CD4-positive, alpha-beta T cell treated with Interleukin-6 at 100 ng/mL for 8 hours (primary cell): ENCODE results near the gene INTS13.
"Not testable (repeated sequence)": the region's sequence is repeated elsewhere in the genome, so short reads cannot be mapped to it uniquely, and the experiment has no call there.

Experiments
- DNase-seq: peaks from one replicate; pipeline ENCODE4 v3.0.0-alpha.2; 2020; ENCODE audit warnings: mixed read lengths, low spot score

The INTS13 gene

DNA sequence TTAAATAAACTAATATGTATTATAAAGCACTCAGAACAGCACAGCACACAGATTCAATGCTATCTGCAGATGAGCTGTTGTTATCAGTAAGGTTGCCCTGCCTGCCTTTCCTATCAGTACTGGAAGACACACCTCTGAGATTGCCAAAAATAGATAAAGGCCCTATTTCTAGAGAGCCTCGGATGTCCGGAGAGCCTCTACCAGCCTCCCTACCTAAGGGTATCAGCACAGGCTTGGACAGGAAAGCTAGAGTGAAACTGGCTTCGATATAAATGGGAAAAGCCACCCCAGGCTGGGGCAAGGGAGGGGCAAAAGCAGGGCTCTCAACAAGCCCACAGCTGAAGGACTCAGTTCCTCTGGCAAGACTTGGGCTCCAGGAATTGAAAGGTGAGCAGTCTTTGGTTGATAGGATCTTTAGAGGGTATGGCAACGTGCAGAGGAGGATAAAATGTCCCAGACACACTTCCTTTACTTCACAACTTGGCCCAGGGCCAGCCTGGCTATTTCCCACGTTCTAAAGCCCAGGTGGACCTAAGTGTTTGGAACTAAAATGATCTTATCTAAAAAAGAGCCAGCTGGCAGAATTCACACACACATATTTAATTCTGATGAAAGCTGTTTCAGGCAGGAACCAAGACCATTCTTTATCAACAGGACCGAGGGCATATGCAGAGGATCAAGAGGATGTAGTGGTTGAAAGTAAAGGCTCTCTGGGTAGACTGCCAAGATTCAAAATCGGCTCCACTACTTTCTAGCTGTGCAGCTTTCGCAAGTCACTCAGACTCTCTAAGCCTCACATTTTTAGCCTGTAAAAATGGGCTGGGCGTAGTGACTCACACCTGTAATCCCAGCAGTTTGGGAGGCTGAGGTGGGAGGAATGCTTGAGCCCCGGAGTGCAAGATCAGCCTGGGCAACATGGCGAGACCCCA, 67.0 kb downstream of the INTS13 start:
- DNase-seq: no peak

DNA sequence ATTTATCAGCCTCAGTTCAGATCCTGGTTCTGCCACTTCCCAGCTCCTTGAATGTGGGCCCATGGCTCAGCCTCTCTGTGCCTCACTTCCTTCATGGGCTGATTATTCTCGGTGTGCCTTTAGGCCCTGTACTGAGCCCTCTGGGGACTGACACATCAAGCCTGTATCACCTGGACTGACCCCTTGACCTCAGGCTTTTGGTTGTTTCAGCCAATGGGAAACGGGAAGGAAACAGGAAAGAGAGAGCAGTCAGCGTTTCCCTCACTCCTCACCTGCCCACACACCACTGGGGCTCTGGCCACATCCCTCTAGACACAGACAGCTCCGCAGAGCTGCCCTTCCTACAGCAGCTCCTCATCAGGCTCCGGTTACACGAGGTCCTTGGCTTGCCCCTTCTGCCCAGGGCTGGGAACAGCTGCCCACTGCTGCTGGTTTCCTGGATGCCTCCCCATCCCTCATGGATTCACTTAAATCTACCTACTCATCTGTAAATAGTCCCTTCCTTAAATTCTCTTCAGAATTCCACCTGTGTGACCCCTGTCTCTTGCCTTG, 67.8 kb downstream of the INTS13 start:
- DNase-seq: no peak

DNA sequence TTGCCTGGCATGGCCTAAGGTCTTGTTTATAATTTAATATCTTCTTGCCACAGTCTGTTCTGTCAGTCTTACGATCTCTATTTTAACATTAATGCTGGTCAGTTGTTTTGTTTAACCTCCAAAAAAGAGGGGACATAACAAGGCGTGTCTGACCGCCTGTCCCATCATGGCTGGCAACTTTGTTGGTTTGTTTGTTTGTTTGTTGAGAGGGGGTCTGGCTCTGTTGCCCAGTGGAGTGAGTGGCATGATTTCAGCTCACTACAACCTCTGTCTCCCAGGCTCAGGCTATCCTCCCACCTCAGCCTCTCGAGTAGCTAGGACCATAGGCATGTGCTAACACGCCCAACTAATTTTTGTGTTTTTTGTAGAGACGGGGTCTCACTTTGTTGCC, 68.7 kb downstream of the INTS13 start:
- DNase-seq: no peak

DNA sequence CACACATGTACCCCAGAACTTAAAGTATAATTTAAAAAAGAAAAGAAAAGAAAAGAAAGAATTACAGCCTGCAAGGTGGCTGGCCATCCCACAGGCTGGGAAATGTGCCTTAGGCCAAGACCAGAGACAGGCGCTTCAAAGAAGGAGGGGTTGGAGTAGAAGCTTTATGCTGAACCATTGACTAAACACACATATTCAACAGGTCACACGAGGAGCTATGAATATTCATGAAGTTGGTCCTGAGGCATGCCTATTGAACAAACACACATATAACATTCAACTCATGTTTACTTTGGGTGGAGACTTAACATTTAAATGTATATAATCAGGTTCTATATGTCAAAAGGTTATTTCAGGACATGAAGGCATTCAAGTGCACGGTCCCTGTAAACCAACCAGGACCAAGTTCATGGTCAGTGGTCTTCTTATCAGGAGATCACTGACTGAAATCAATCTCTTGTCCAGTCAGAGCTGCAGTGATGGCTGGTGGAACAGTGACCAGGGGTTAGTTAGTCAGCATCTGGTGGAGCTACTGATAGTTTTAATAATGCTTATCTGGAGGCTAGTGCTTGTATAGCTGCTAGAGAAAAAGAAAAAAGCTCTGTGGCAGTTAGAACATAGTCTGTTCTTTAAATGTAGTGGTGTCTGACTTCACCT, 69.2 kb downstream of the INTS13 start:
- no peak for DNase-seq

DNA sequence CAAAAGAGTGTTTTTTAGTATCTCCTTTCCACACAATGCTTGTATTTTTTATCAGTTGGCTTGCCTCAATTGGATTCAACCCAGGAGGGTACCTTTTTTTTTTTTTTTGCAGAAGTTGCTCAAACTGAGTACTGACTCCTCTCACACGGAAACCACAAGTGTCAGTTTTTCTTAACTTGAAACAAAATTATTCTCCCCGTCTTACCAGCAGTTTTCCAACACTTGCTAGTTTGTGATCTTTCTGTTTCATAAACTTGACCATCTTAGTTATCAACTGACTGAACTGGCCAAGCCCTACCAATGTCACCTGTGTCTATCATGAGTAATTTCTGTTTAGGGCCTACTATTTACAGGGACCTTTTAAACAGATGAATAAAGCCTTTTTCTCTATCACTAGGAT, 70.7 kb downstream of the INTS13 start:
- DNase-seq: no peak

DNA sequence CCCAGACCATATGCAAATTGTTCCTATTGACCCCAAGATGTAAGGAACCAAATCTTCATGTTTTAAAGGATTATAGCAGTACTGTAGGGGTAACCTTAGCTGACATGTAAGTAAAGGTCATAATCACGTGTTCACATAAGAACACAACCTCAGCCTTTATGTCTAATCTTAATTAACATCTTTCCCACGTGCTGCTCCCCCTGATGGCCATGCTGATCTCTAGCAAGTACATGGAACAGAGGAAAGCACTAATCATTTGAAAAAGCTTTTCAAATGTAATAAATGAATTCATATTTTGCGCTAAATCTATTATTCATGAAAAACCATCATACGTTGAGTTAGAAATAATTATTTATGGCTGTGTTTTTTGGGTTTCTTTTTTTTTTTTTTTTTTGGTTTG, 74.3 kb downstream of the INTS13 start:
- DNase-seq: no peak

DNA sequence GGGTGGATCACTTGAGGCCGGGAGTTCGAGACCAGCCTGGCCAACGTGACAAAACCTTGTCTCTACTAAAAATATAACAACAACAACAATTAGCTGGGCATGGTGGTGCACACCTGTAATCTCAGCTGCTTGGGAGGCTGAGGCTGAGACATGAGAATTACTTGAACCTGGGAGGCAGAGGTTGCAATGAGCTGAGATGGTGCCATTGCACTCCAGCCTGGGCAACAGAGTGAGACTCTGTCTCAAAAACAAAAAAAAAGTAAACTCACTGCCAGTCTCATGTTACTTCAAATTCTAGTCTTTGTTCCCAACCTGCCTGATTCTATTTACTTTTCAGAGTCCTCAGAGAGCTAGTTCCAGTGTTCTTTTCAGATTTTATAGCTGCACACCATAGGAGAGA, 75.0 kb downstream of the INTS13 start:
- DNase-seq: not testable (repeated sequence)

DNA sequence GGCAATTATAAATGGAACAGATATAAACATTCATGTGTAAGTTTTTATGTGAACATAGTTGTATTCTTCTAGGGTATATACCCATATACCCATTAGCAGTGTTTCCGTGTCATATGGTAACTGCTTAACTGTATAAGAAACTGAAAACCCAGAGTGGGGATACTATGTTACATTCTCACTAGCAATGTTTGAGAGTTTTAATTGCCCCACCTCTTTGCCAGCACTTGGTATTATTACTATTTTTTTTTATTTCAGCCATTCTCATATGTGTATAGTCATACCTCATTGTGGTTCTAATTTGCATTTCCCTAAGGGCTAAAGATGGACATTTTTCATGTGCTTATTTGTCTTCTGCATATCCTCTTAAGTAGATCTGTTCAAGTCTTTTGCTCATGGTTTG, 76.1 kb downstream of the INTS13 start:
- DNase-seq: no peak

DNA sequence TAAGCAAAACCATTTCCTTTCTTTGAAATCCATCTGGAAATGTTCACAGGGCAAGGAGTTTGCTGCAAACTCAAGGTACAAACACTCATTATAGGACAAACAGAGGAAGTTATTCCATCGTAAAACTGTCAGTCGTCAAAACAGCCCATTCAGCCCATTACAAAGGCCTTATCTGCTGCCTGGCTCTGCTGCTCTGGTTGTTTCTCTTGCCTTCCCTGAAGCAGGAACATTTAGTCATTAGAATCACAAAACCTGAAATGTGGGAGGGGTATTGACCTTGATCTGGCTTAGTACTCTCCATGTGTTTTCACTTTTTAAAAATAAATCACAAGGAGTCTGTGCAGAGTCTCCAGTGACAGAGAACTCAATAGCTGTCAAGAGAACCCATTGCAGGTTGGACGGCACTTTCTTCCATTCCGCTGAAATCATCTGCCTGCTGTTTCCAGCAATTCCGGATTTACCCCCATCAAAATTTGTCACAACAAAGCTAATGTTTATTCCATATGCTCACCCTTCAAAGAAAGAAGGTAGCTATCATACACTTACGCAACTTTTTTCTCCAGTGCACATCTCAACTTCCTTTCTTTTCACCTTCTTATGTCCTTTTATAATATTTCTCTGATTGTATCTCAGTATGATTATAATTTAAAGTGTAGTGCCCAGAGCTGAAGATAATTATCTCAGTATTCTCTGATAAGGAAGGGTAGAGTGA, 80.2 kb downstream of the INTS13 start:
- DNase-seq: no peak

DNA sequence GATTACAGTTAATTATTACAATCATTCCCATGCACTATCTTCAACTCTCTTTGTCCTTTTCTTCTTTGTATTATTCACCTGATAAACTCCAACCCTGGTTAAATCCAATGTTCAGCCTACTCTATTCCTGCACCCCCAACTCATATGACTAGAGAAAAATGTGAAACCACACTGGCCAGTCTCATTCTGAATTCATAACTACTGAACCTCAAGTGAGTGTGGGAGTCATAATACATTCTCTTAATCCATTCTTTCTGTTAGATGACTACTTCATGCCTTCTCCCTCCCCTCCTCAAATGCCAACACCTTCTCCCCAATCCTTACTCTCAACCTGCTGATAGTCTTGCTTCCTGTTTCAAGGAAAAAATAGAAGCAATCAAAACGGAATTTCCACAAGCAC, 82.4 kb downstream of the INTS13 start:
- no peak for DNase-seq
